ENCODE data around the gene CYP46A1.
A peak's percentile ranks its signal among the peaks of the same experiment; 100 is the strongest.

Gene CYP46A1

DNA sequence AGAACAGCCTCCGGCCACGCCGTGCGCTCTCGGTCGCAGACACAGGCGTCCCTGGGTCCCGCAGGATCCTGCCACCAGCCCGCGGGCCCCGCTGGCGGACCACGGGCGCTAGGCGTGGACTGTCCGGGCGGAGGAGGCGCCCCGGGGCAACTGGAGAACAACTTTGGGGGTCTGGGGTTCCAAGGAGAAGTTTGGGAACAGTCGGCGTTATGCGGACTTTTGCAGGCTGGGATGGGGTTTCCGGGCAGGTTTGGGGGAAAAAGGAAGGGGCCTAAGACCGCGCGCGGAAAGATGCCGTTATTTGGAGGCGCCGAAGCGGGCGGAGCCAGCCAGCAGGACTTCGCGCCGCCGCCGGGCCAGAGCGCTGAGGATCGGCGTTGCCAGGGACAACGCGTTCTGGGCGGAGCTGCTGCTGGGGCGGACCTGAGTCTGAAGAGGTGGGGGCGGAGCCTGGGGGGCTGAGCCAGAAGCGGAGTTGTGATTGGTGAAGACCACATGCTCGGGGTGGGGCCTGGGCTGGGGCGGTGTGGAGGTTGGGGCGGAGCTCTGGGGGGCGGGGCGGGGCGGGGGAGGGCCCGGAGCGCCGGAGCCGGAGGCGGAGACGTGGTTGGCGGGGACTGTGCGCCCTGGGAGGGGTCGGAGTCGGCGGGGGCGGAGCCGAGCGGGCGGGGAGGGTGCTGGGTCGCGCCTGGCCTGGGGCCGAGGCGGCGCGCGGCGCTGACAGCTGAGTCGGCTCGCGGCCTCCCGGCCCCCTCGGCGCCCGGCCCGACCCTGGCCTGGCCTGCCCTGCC is at the start of gene CYP46A1:
CYP46A1 (plus strand) TSS at position 680 of the 791 bp plus-strand sequence. CDS start 120 bp downstream, outside the sequence.
- peak within 1 kb of the TSS; percentile 92 for H3K4me2 ChIP-seq
- TF ChIP-seq, protein P1, sequence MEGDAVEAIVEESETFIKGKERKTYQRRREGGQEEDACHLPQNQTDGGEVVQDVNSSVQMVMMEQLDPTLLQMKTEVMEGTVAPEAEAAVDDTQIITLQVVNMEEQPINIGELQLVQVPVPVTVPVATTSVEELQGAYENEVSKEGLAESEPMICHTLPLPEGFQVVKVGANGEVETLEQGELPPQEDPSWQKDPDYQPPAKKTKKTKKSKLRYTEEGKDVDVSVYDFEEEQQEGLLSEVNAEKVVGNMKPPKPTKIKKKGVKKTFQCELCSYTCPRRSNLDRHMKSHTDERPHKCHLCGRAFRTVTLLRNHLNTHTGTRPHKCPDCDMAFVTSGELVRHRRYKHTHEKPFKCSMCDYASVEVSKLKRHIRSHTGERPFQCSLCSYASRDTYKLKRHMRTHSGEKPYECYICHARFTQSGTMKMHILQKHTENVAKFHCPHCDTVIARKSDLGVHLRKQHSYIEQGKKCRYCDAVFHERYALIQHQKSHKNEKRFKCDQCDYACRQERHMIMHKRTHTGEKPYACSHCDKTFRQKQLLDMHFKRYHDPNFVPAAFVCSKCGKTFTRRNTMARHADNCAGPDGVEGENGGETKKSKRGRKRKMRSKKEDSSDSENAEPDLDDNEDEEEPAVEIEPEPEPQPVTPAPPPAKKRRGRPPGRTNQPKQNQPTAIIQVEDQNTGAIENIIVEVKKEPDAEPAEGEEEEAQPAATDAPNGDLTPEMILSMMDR (conservative IDR thresholded peaks at IDR 0.05; ENCODE audit: low read depth, low read length): no peak
- no peaks in the 10 kb centered on the region for H3K36me3 ChIP-seq (ENCODE audit: insufficient read depth)
- peak within 1 kb of the TSS; percentile 84 for H3K9ac ChIP-seq
- no peaks in the 10 kb centered on the region for H3K79me2 ChIP-seq (ENCODE audit: insufficient read depth, low read depth)
- H3K27ac ChIP-seq: peak within 1 kb of the TSS; percentile 72
- no peaks in the 10 kb centered on the region for H4K20me1 ChIP-seq (ENCODE audit: insufficient read depth)
- no peaks in the 10 kb centered on the region for H3K27me3 ChIP-seq (ENCODE audit: insufficient read depth, low read depth)
- H3K4me3 ChIP-seq (IDR thresholded peaks at IDR 0.05; ENCODE audit: insufficient read depth, low read depth, low read length): no peak within 1 kb of the TSS
- peak within 1 kb of the TSS; percentile 100 for H2AFZ ChIP-seq (ENCODE audit: low read depth)
- peaks cover 5% of the 10 kb centered on the region for H3K4me1 ChIP-seq (ENCODE audit: low read depth, poor library complexity, severe bottlenecking)

DNA sequence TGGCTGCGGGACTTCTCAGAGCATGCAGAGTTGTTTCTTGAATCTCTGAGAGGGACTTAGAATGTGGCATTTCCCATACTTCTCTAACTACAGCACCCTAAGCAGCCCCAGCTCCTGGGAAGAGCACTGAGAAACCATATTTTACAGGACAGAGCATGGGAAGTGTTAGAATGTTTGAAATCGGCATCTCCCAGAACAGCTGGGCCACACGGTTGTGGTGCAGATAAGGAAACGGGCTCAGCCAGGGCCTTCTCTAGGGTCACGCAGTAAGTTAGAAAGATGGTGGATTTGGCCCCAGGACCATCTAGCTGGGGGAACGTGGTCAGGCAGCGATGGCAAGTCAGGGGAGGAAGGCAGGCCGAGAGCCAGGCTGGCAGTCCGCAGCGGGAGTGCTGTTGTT is 49.7 kb upstream of the CYP46A1 start:
- Histone ChIP-seq H3K4me2 (no peak overlapping the region), H3K9ac (no peak overlapping the region), H3K36me3 (ENCODE audit: insufficient read depth) (no peaks in the 10 kb centered on the region), H3K4me1 (ENCODE audit: low read depth, poor library complexity, severe bottlenecking) (no peaks in the 10 kb centered on the region), H2AFZ (ENCODE audit: low read depth) (no peak overlapping the region), H3K79me2 (ENCODE audit: insufficient read depth, low read depth) (no peaks in the 10 kb centered on the region), H3K27ac (no peak overlapping the region), H4K20me1 (ENCODE audit: insufficient read depth) (no peaks in the 10 kb centered on the region), H3K4me3 (IDR thresholded peaks at IDR 0.05; ENCODE audit: insufficient read depth, low read depth, low read length) (no peak overlapping the region), H3K27me3 (ENCODE audit: insufficient read depth, low read depth) (no peaks in the 10 kb centered on the region)
- TF ChIP-seq, protein P1 (conservative IDR thresholded peaks at IDR 0.05; ENCODE audit: low read depth, low read length): no peak

DNA sequence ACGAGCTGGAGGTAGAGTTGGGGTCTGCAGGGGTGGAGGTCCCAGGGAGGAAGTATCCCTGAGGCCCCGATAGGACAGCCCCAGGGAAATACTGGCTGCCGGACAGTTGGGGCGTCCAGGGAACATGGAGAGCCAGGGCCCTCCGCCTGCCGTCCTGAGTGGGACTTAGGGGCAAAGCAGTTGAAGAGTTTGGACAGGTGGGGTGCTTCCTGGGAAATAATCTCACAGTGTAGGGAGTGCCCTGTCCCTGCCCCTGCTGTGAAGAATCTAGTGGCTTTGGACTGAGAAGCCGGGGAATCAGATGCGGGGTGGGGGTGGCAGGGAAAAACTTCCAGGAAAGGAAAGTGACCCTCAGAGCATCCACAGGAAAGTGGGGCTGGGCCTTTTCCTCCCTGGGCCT is 49.0 kb upstream of the CYP46A1 start:
- TF ChIP-seq, protein P1 (conservative IDR thresholded peaks at IDR 0.05; ENCODE audit: low read depth, low read length): no peak
- Histone ChIP-seq H4K20me1 (ENCODE audit: insufficient read depth) (no peaks in the 10 kb centered on the region), H3K4me3 (IDR thresholded peaks at IDR 0.05; ENCODE audit: insufficient read depth, low read depth, low read length) (no peak overlapping the region), H3K4me1 (ENCODE audit: low read depth, poor library complexity, severe bottlenecking) (no peaks in the 10 kb centered on the region), H3K79me2 (ENCODE audit: insufficient read depth, low read depth) (no peaks in the 10 kb centered on the region), H3K4me2 (no peak overlapping the region), H3K9ac (no peak overlapping the region), H3K36me3 (ENCODE audit: insufficient read depth) (no peaks in the 10 kb centered on the region), H2AFZ (ENCODE audit: low read depth) (no peak overlapping the region), H3K27me3 (ENCODE audit: insufficient read depth, low read depth) (no peaks in the 10 kb centered on the region), H3K27ac (no peak overlapping the region)

DNA sequence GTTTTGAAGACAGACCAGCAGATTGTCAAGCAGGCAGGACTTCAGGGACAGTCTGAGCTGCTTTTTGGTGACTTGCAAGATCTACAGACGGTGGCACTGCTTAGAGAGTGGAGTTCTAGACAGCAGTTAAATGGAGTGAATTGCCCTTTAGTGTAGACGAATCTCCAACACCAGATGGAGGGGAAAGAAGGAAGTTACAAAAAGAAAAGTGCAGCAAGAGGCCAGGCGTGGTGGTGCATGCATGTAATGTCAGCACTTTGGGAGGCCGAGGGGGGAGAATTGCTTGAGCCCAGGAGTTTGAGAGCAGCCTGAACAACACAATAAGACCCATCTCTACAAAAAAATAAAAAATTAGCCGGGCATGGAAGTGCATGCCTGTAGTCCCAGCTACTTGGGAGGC is 47.6 kb upstream of the CYP46A1 start:
- no peak overlapping the region for H3K27ac ChIP-seq
- H3K4me3 ChIP-seq (IDR thresholded peaks at IDR 0.05; ENCODE audit: insufficient read depth, low read depth, low read length): no peak overlapping the region
- H4K20me1 ChIP-seq (ENCODE audit: insufficient read depth): no peaks in the 10 kb centered on the region
- no peaks in the 10 kb centered on the region for H3K4me1 ChIP-seq (ENCODE audit: low read depth, poor library complexity, severe bottlenecking)
- H3K79me2 ChIP-seq (ENCODE audit: insufficient read depth, low read depth): no peaks in the 10 kb centered on the region
- H3K9ac ChIP-seq: no peak overlapping the region
- no peaks in the 10 kb centered on the region for H3K36me3 ChIP-seq (ENCODE audit: insufficient read depth)
- no peak overlapping the region for H2AFZ ChIP-seq (ENCODE audit: low read depth)
- no peak overlapping the region for H3K4me2 ChIP-seq
- TF ChIP-seq, protein P1 (conservative IDR thresholded peaks at IDR 0.05; ENCODE audit: low read depth, low read length): no peak
- no peaks in the 10 kb centered on the region for H3K27me3 ChIP-seq (ENCODE audit: insufficient read depth, low read depth)

Measured in KMS-11 (cell line).